Ovary (tissue), 9 donors: Measurements from ENCODE around the gene FSD1. TPM values are rescaled to one million over a fixed set of nuclear protein-coding genes. Genes with fewer than 3 reads are reported as not detected.

Experiments used
- DNase-seq, 5 donors: peaks; one replicate each; pipeline ENCODE4 v3.0.0-alpha.2; 2019 to 2020
- H3K27ac ChIP-seq, 2 donors: fragments of 200-600 bp; one replicate each; pipeline versions ENCODE4 v1.5.1 to v1.8.0; 2019 to 2022
- H3K27me3 ChIP-seq: fragments of 200-600 bp; one replicate; pipeline ENCODE4 v1.8.0; 2022
- H3K36me3 ChIP-seq: fragments of 200-600 bp; sonication (generic); one replicate; pipeline ENCODE4 v1.5.1; 2019
- H3K4me1 ChIP-seq: one replicate; pipeline ENCODE4 v1.8.1; 2013; ENCODE audit warnings: mild to moderate bottlenecking, moderate library complexity; ENCODE audit not compliant: insufficient read depth
- H3K4me3 ChIP-seq: fragments of 200-600 bp; sonication (generic); one replicate; pipeline ENCODE4 v1.5.1; 2017
- H3K9me3 ChIP-seq, 2 donors: fragments of 200-600 bp in 1 of 2; sonication (generic) in 1 of 2; one replicate each; pipeline versions ENCODE4 v1.5.1 to v1.8.1; 2013 to 2019; ENCODE audit warnings: mild to moderate bottlenecking in 1 of 2, moderate library complexity in 1 of 2
- EP300 ChIP-seq: sonication (generic); formaldehyde crosslinking; IDR thresholded peaks from one replicate; pipeline ENCODE4 v1.6.1; 2017; ENCODE audit warnings: antibody characterized with exemption
- POLR2A ChIP-seq: fragments of 450-650 bp; IDR thresholded peaks from one replicate; pipeline ENCODE4 v1.6.1; 2017; ENCODE audit warnings: antibody characterized with exemption, mild to moderate bottlenecking, moderate library complexity
- WGBS, 3 donors: extraction: QIAGEN DNeasy Blood & Tissue Kit in 1 of 3; methylation state at CpG; one replicate each; pipeline versions ENCODE4 v1.1.5 to v1.1.7; 2013 to 2017; 5-methylcytosine and 5-hydroxymethylcytosine counted together
- intact Hi-C, 4 donors: fragments of 100-400 bp; cut with DNase I; formaldehyde crosslinking; loops; one replicate each; pipeline versions ENCODE4 v1.11.0 to v1.15.1; 2022 to 2023
- polyA plus RNA-seq, 2 donors: library from polyadenylated mRNA; stranded (reverse); fragments of 200-250 nt in 1 of 2; fragments of 350-450 nt in 1 of 2; fragmentation: Illumina TruSeq in 1 of 2; extraction: RNeasy Lipid Tissue Mini Kit (QIAGEN cat#74804) in 1 of 2; gene quantifications; one replicate each; pipeline ENCODE4 v1.2.3, GENCODE V29; 2013 to 2014
- total RNA-seq, 7 donors: library from RNA; depleted of rRNA in 2 of 7; stranded (reverse); fragments of >200 nt in 2 of 7; fragmentation: NEBNext Ultra II Directional in 3 of 7; extraction: Animal tissue kit (Norgen Biotek cat#: 25700) in 3 of 7; gene quantifications; one replicate each; pipeline versions ENCODE4 v1.1.0 to v1.2.4, GENCODE V29; 2016 to 2023
- TF ChIP-seq, protein P1 (sequence below), 3 donors: fragments of 450-650 bp in 2 of 3; fragments of 200-600 bp in 1 of 3; IDR thresholded peaks; one replicate each; pipeline versions ENCODE4 v1.5.1 to v1.8.0; 2016 to 2022; ENCODE audit warnings: antibody characterized with exemption in 3 of 3, mild to moderate bottlenecking in 1 of 3
- donor health status: DM: no; HTN: no; CAD: no; lungs with moderate emphysema.
- donor health status: DM: no; HTN: no; CAD: no.
- donor health status: Bipolar disorder and iron deficiency.
- donor health status: DM: yes; HTN: yes; CAD: no.
- donor health status: DM: no; HTN: no; CAD: no.
- donor health status: DM: yes; HTN: yes; CAD: no.

Gene FSD1
- total and polyA plus RNA-seq, 9 donors = 0.11 to 0.48 (median 0.18) TPM; not detected in 6

DNA sequence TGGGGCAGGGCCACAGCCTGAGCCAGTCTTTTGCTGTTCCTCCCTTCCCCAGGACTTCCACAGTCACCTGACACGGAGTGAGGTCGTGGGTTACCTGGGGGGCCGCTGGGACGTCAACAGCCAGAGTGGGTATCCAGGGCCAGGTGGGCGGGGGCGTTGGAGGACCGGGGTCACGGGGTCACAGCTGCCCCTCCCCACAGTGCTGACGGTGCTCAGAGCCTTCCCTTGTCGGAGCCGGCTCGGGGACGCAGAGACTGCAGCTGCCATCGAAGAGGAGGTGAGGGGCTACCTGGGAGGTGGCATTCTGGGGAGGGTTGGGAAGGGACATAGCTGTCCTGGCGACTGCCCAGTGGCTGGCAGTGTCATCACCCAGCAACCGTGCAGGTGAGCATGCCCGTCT is 50.5 kb downstream of the FSD1 start:
- intact Hi-C loops = loop anchor here in 2 of 4 donors (5.0 kb wide), 3 partner anchors 37 to 88 kb away; no protein-coding TSS in a partner anchor
- DNase-seq = peak in 1 of 5 donors; percentile 35
- TF ChIP-seq POLR2A = no peak
- TF ChIP-seq EP300 = no peak
- TF ChIP-seq, protein P1, sequence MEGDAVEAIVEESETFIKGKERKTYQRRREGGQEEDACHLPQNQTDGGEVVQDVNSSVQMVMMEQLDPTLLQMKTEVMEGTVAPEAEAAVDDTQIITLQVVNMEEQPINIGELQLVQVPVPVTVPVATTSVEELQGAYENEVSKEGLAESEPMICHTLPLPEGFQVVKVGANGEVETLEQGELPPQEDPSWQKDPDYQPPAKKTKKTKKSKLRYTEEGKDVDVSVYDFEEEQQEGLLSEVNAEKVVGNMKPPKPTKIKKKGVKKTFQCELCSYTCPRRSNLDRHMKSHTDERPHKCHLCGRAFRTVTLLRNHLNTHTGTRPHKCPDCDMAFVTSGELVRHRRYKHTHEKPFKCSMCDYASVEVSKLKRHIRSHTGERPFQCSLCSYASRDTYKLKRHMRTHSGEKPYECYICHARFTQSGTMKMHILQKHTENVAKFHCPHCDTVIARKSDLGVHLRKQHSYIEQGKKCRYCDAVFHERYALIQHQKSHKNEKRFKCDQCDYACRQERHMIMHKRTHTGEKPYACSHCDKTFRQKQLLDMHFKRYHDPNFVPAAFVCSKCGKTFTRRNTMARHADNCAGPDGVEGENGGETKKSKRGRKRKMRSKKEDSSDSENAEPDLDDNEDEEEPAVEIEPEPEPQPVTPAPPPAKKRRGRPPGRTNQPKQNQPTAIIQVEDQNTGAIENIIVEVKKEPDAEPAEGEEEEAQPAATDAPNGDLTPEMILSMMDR (IDR thresholded peaks at IDR 0.05) = no peak
- H3K27ac ChIP-seq = no peak overlapping the region
- H3K36me3 ChIP-seq = no peaks in the 10 kb centered on the region
- no peaks in the 10 kb centered on the region for H3K9me3 ChIP-seq
- H3K27me3 ChIP-seq = no peaks in the 10 kb centered on the region
- peaks cover 6% of the 10 kb centered on the region for H3K4me1 ChIP-seq
- no peak overlapping the region for H3K4me3 ChIP-seq
- 59 to 78% (median 67%) methylated on average over 15 to 17 of the region's 17 CpGs for WGBS, 3 donors

DNA sequence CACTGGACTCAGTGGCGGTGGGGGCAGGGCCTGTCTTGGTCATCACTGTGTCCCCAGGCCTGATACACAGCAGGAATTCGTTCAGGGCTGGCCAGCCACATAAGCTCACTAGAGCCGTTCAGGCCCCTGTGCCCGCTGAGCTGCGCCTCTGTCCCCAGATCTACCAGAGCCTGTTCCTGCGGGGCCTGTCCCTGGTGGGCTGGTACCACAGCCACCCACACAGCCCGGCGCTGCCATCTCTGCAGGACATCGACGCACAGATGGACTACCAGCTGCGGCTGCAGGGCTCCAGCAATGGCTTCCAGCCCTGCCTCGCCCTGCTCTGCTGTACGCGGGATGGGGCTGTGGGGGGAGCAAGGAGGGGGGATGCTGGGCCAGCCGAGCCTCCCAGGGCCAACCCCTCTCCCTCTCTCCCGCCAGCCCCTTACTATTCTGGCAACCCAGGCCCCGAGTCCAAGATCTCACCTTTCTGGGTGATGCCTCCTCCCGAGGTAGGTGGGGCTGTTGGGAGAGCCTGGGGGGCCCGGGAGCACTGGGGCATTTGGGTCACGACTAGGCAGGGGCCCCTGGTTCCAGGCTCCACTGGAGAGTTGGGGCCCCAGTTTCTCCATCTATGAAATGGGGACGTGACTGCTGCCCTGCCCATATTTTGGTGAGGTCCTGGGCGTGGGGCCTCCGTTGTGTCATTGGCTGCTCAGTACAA is 52.8 kb downstream of the FSD1 start:
- intact Hi-C loops = loop anchor here in 2 of 4 donors (5.0 kb wide), 2 partner anchors 35 to 40 kb away; no protein-coding TSS in a partner anchor
- TF ChIP-seq EP300 (no peak), POLR2A (no peak)
- TF ChIP-seq, protein P1 (IDR thresholded peaks at IDR 0.05) = no peak
- Histone ChIP-seq H3K27me3 (no peaks in the 10 kb centered on the region), H3K9me3 (no peaks in the 10 kb centered on the region), H3K4me3 (no peak overlapping the region), H3K4me1 (peaks cover 27% of the 10 kb centered on the region), H3K27ac (no peak overlapping the region), H3K36me3 (no peaks in the 10 kb centered on the region)
- DNase-seq = no peak
- WGBS, 3 donors = 74 to 79% (median 78%) methylated on average over 19 to 23 of the region's 23 CpGs

DNA sequence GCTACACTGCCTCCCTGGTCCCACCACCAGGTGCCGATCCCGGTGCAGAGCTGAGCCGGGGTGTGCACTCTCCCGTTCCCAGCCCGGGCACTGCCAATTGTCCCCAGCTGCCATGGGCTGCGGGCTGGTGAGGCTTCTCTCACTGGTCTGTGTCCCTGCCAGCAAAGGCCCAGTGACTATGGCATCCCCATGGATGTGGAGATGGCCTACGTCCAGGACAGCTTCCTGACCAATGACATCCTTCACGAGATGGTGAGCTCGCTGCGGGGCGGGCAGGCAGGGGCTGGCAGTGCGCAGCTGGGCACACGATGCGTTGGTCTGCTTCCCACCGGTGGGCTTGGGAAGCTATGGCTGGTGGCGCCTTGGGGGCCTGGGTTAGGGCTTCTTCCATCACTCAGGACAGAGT is 53.5 kb downstream of the FSD1 start:
- H3K27me3 ChIP-seq = no peaks in the 10 kb centered on the region
- peaks cover 25% of the 10 kb centered on the region for H3K4me1 ChIP-seq
- no peaks in the 10 kb centered on the region for H3K36me3 ChIP-seq
- no peak overlapping the region for H3K4me3 ChIP-seq
- WGBS, 3 donors = 88 to 90% (median 88%) methylated on average over 16 of the region's 16 CpGs
- H3K27ac ChIP-seq = peak overlapping the region in 1 of 2 donors; percentile 2
- no peaks in the 10 kb centered on the region for H3K9me3 ChIP-seq
- no peak for TF ChIP-seq EP300
- TF ChIP-seq, protein P1 (IDR thresholded peaks at IDR 0.05) = no peak
- TF ChIP-seq POLR2A = no peak
- DNase-seq = peak in 1 of 5 donors; percentile 30
- intact Hi-C loops = loop anchor here in 2 of 4 donors (5.0 kb wide), 2 partner anchors 34 to 39 kb away; no protein-coding TSS in a partner anchor

DNA sequence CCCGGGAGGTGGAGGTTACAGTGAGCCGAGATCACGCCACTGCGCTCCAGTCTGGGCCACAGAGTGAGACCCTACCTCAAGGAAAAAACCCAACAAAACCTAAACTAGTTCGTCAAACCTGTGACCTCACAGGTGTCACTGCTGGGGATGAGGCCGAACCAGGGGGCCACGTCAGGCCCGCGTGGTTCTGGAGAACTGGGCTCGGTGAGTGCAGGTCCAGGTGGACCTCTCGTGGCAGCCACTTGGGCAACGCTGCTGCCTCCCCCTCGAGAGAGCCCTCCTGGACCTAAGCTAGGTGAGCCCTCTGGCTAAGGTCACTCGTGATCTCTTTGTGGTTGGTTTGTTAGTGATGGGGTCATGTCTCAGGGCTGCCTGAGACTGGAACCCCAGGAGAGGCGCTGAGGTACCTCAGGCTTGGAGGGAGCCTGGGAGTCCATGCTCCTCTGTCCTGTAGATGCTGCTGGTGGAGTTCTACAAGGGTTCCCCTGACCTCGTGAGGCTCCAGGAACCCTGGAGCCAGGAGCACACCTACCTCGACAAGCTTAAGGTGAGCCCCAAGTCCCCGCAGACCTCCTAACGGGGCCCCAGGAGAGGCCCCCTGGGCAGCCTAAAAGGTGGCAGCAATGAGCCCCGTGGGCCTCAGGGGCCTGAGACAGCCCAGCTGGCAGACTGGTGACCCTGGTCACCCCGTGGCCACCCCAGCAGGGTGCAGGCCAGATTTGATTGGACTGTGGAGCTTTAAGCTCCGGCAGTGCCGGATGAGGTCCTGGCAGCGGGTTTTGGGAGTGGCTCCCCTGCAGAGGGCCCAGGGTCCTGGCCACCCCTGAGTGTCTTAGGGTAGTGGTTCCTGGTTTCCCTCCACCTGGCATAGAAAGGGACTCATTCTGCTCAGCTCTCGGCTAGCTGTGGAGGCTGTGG is 54.6 kb downstream of the FSD1 start:
- peak in 1 of 5 donors; percentile 33 for DNase-seq
- WGBS, 3 donors = 81 to 87% (median 84%) methylated on average over 23 to 25 of the region's 25 CpGs
- Histone ChIP-seq H3K27ac (peak overlapping the region in 1 of 2 donors; percentile 88), H3K4me3 (no peak overlapping the region), H3K36me3 (no peaks in the 10 kb centered on the region), H3K9me3 (no peaks in the 10 kb centered on the region), H3K27me3 (no peaks in the 10 kb centered on the region), H3K4me1 (peaks cover 25% of the 10 kb centered on the region)
- intact Hi-C loops = loop anchor here in 2 of 4 donors (5.0 kb wide), 2 partner anchors 33 to 38 kb away; no protein-coding TSS in a partner anchor
- TF ChIP-seq EP300 (no peak), POLR2A (no peak)
- TF ChIP-seq, protein P1 (IDR thresholded peaks at IDR 0.05) = no peak
